ENCODE data around the gene COG8. TPM values are rescaled to one million over a fixed set of nuclear protein-coding genes. Genes with fewer than 3 reads are reported as not detected.

COG8 gene
- total and polyA plus RNA-seq, 2 of the 8 experiments (the other 6 are each of a cell fraction or from before 2014, with no cell fraction given) = 49.1 to 55.6 TPM

DNA sequence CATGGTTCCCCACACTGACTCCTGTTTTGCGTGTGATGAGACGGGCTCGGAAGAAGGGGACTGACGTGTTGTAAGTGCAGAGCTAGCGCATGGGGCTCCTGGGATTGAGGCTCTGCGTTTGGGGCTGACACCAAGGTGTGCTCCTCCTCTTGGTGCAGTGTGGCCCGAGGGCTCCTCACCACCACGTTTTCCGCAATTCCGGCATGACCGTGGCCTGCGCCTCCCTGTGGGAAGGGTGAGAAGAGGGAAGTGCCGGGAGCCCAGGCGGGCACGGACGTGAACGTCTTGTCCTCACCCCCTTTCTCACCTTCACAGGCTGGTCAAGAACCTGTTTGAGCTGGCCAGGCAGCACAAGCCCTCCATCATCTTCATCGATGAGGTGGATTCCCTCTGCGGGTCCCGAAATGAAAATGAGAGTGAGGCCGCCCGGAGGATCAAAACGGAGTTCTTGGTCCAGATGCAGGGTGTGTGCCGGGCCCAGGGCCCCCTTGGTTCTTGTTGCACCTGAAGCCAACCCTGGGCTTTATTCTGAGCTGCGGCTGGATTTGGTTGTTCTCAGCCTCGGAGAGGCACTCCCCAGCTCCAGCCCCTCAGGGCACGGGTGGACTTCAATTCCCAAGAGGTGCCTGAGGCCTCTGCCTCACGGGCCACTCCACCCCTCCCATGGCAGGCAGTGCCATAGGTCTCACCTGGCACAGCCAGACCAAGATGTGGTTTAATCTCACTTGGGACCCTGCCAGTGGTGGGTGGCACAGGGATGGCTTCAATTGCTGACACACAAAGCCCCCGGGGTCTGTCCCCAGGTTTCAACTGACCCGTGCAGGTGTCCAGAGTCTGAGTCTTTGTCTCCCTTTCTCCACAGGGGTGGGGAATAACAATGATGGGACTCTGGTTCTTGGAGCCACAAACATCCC, 19.3 kb downstream of the COG8 start:
- no peak overlapping the region for H2BK20ac ChIP-seq (ENCODE audit: low read length)
- no peak overlapping the region for H4K91ac ChIP-seq (replicated peaks; ENCODE audit: insufficient read length, low read length)
- no peaks in the 10 kb centered on the region; the same call in 1 of the 2 replicates for H3K23me2 ChIP-seq (ENCODE audit: low read depth, low read length)
- POLR2A ChIA-PET (ENCODE audit: partially characterized antibody) = interaction anchor here (0.6 to 24.8 kb wide), 5 partner anchors 17 to 136 kb away, joined by 3 to 497 read pairs (median 3); partner anchors contain the start of genes COG8, NIP7, PDF and TMED6
- H3K36me3 ChIP-seq (ENCODE audit: control insufficient read depth in 2 of 4, insufficient read depth in 4 of 4, low read length in 3 of 4) = peaks cover 26 to 75% (median 50%) of the 10 kb centered on the region in 4 experiments
- no peak overlapping the region for H3K23ac ChIP-seq (ENCODE audit: insufficient read length)
- H4K8ac ChIP-seq (ENCODE audit: extremely low read depth, insufficient read depth, low read length) = peak overlapping the region; percentile 31; the same call in 1 of the 2 replicates
- H3K79me2 ChIP-seq (ENCODE audit: control insufficient read depth in 1 of 2, insufficient read depth in 2 of 2, low read length in 2 of 2) = peaks cover 0 to 22% of the 10 kb centered on the region in 2 experiments; a peak in 3 of 4 replicates
- no peak overlapping the region for H2AK5ac ChIP-seq (ENCODE audit: low read depth, low read length)
- H3K27ac ChIP-seq (ENCODE audit: low read depth, low read length) = no peak overlapping the region
- no peak for DNase-seq (ENCODE audit: low read depth in 1 of 2, low spot score in 2 of 2)
- H3K4me1 ChIP-seq (replicated peaks in 1 of 4; ENCODE audit: control insufficient read depth in 3 of 4, insufficient read depth in 4 of 4, low read length in 3 of 4) = no peaks in the 10 kb centered on the region
- H3K14ac ChIP-seq (ENCODE audit: insufficient read length) = no peak overlapping the region
- H3K4ac ChIP-seq (replicated peaks; ENCODE audit: insufficient read length, low read depth, low read length) = no peak overlapping the region
- H2AFZ ChIP-seq (ENCODE audit: low read length) = no peak overlapping the region
- H4K20me1 ChIP-seq (replicated peaks in 1 of 2; ENCODE audit: control insufficient read depth in 1 of 2, insufficient read depth in 2 of 2, low read length in 2 of 2) = peaks cover 5 to 30% of the 10 kb centered on the region in 2 experiments
- CTCF ChIA-PET (ENCODE audit: partially characterized antibody) = no interaction called here
- H3K9me3 ChIP-seq (ENCODE audit: insufficient read depth in 2 of 2, low read depth in 1 of 2, low read length in 1 of 2) = no peaks in the 10 kb centered on the region
- H3K9ac ChIP-seq (replicated peaks in 1 of 4; ENCODE audit: extremely low read depth in 1 of 4, low read depth in 3 of 4, low read length in 3 of 4) = no peak overlapping the region
- no peak overlapping the region for H2BK120ac ChIP-seq (replicated peaks; ENCODE audit: low read depth, low read length)
- 91% methylated on average over 30 of the region's 30 CpGs; no CpG with 5 or more reads in 1 of the 2 experiments for WGBS, 2 experiments (ENCODE audit: extremely low coverage in 1 of 2, insufficient coverage in 1 of 2, insufficient read length in 1 of 2, insufficient replicate concordance in 2 of 2, low coverage in 1 of 2, low lambda C conversion rate in 2 of 2, missing lambda C conversion rate in 1 of 2)
- H3K79me1 ChIP-seq (ENCODE audit: low read depth, low read length) = peaks cover 4% of the 10 kb centered on the region
- H3K27me3 ChIP-seq (replicated peaks in 1 of 4; ENCODE audit: control insufficient read depth in 3 of 4, extremely low read depth in 1 of 4, insufficient read depth in 3 of 4, low read length in 3 of 4) = no peaks in the 10 kb centered on the region
- no peak overlapping the region for H3K18ac ChIP-seq (ENCODE audit: extremely low read depth, low read length)
- no peak for FAIRE-seq
- no peak overlapping the region for H2BK5ac ChIP-seq (ENCODE audit: low read depth, low read length)
- no peak for TF ChIP-seq POLR2AphosphoS5 (IDR thresholded peaks at IDR 0.05; ENCODE audit: low read depth, low read length)
- TF ChIP-seq POLR2A (IDR thresholded peaks at IDR 0.05; ENCODE audit: control extremely low read depth in 1 of 2, low read depth in 2 of 2, low read length in 2 of 2) = 0 out of 3 replicates have a peak, but pooled peaks of 1 of the 2 experiments have one; percentile 16
- no peak overlapping the region for H2BK12ac ChIP-seq (ENCODE audit: low read depth, low read length)
- no peak overlapping the region for H4K5ac ChIP-seq (ENCODE audit: insufficient read length, low read depth, low read length)
- H3K4me2 ChIP-seq (ENCODE audit: insufficient read depth in 1 of 2, low read depth in 2 of 2, low read length in 2 of 2) = no peak overlapping the region
- H3K56ac ChIP-seq (replicated peaks; ENCODE audit: insufficient read length, low read depth, low read length) = no peak overlapping the region
- H3K4me3 ChIP-seq (ENCODE audit: extremely low read depth in 1 of 4, insufficient read depth in 2 of 4, low read depth in 3 of 4, low read length in 4 of 4) = no peak overlapping the region
- H2BK15ac ChIP-seq (ENCODE audit: low read length) = no peak overlapping the region
